Dermis blood vessel endothelial cell (primary cell): ENCODE results near the gene NUDT8. TPM values are rescaled to one million over a fixed set of nuclear protein-coding genes. Genes with fewer than 3 reads are reported as not detected.
"Not testable (repeated sequence)": the region's sequence is repeated elsewhere in the genome, so short reads cannot be mapped to it uniquely, and the experiment has no call there.

ENCODE experiments used
- DNase-seq: peaks from one replicate; pipeline ENCODE4 v3.0.0; 2010
- total RNA-seq: library from RNA; depleted of rRNA; stranded (reverse); fragments of >200 nt; gene quantifications from 2 replicates; pipeline ENCODE4 v1.2.3, GENCODE V29; 2014

The NUDT8 gene, protein sequence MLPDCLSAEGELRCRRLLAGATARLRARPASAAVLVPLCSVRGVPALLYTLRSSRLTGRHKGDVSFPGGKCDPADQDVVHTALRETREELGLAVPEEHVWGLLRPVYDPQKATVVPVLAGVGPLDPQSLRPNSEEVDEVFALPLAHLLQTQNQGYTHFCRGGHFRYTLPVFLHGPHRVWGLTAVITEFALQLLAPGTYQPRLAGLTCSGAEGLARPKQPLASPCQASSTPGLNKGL
- total RNA-seq, result 10.7 and 13.0 TPM in 2 replicates

DNA sequence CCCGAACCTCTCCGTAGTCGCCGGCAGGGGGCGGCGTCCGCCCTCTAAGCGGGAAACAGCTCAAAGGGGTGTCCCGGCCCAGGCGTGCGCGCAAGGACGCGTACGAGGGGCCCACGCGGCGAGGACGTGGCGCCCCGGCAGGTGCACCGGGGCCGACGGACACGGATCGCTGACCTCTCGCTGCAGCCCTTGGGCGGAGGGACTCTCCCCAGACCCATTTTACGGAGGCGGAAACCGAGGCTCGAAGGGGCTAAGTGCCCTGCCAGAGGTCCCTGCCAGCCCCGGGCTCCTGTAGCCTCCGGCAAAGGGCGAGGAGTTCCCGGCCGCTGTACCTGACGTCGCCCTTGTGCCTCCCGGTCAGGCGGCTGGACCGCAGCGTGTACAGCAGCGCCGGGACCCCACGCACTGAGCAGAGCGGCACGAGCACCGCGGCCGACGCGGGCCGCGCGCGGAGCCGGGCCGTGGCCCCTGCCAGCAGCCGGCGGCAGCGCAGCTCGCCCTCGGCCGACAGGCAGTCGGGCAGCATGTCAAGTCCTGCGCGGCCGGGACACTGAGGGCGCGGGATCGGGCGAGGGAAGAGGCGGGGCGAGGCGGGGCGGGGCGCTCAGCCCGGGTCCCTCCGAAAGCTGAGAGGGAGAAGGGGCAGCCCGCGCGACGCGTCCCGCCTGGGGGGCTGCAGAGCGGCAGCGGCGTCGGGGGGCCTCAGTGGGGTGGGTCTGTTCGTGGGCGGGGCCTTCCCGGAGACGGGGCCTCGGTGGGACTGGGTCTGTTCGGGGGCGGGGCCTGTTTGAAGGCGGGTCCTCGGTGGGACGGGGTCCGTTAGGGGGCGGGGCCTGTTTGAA, at the start of gene NUDT8:
NUDT8 (minus strand) TSS at position 552 of the 842 bp plus-strand sequence; CDS start at position 526, 26 bp downstream.
- peak; percentile 86 for DNase-seq

DNA sequence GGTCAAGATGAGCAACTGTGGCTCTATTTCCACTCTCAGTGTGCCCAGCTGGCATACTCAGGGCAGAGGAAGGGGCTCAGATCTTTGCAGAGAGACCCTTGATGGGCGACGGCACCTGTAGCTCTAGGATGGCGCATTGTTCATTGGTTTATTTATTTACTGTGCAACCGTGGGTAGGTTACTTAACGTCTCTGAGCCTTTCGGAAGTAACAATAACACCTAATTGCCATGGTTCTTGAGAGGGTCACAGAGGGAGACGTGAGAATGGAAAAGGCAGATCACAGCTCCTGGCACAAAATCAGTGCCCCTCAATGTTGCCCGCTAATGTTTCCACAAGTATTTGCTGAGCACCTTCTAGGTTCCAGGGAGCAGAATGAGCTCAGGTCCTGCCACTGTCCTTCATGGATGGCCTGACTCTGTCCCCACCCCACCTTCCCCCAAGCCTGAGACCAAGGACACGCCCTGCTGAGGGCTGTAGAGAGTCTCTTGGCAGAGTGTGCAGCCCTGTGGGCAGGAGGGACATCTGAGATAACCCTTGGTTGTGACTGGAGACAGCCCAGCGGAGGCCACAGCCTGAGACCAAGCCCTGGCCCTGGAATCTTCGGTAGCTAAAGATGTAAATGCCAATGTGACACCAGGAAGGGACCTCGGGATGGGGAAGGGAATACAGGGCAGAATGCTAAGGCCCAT, 45.5 kb upstream of the NUDT8 start:
- no peak for DNase-seq

DNA sequence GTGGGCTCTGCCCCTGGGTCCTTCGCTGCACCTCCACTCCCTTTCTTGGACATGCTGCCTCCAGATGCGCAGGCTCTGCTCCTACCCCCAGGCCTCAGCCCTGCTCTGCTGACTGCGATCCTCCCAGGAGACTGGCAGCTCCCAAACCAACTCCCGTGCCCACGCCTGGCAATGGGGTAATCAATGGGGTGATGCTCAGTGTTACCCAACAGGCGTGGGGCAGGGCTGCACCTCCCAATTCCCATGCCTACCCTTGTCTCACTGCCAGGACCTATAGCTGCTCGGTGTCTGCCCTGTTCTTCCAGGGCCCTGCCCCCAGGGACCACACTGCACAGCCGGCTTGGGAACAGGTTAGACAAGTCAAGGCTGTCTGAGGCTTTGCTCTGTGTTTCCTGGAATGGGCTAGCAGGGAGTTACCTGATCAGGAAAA, 44.7 kb upstream of the NUDT8 start, which contains the start of gene ALDH3B2:
ALDH3B2 (minus strand) TSS at position 182 of the 430 bp plus-strand sequence. CDS start 7,688 bp downstream, outside the sequence.
- no peak for DNase-seq

DNA sequence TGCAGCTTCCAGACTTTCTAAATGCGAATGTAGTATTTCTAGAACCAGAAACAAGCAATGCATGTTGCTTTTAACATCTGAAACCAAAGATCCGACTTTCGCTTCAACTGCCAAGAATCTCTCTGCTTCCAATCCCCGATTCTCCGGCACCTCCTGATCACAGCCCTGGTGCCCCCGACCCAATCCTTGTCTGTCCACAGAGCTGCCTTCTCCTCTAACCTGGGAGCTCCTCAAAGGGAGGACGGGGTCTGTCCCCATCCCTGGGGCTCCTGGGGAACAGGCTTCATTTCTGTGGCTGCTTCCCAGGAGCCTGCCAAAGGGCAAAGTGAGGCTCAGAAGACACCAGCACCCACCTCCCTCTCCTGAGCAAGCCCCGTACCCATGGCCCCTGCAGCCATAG, 44.2 kb upstream of the NUDT8 start:
- DNase-seq, result no peak

DNA sequence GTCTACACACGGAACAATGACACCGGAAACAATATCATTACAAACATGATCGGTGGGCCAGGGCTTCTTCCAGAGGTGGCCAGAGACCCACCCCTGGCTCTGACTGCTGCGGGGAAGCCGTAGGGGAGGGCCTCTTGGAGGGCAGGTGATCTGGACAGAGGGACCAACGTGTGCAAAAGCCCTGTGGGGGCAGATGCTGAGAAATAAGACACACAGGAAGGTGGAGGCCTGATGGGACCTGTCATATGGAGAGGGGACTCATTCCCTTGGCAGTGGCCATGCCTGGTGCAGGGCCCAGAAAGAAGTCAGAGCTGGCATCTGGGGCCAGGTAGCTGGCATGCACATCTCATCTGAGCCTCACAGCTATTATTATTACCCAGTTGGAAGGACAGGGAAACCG, 43.6 kb upstream of the NUDT8 start:
- no peak for DNase-seq

DNA sequence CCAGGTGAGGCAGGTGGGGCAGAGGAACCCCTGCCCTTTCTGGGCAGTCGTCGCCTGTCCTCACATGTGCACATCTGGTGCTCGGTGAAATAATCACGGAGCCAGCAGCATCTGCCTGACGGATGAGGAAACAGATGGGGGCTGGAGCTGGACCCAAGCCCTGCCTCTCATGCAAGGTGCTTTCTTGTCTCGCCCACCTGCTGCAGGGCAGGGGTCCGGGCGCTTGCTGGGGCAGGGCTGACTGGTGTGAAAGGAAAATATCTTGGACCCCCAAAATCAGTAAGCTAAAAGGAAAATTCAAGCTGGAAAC, 41.4 kb upstream of the NUDT8 start:
- no peak for DNase-seq

DNA sequence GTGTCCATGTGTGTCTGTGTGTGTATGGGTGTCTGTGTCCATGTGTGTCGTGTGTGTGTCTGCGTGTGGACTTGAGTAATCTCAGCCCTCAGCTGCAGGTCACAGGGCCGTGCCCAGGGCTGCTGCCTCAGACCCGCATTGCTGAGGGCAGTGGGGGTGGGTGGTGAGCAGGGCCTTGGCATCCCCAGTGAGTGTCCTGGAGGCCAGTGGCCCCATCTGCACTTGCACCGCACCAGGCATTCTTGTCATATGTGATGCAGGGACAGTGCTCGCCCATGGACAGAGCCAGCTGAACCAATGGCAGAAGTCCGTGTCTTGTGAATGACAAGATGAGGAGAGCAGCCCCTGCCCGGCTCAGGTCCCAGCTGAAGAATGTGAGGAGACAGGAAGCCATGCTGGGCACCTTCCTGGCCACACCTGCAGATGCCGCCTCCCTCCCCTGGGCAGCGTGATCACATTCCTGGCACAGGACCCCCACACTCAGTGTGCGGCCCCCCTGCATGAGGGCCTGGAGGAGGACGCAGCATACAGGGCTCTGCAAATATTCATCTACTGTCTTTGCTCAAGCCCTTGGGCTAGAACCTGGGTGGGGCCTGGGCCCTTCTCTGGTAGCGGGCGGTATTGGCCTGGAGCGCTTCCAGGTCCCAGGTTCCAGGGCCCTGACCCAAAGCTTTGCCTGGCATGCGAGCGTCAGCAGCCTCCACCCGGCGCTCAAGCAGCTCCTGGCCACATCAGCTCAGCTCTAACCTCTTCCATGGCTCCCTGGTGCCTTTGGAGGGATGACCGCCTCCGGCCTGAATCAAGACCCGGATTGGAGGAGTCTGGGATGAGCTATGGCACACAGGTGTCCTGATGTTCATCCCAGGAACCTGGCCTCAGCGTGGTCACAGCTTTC, 40.8 kb upstream of the NUDT8 start:
- DNase-seq, result no peak

DNA sequence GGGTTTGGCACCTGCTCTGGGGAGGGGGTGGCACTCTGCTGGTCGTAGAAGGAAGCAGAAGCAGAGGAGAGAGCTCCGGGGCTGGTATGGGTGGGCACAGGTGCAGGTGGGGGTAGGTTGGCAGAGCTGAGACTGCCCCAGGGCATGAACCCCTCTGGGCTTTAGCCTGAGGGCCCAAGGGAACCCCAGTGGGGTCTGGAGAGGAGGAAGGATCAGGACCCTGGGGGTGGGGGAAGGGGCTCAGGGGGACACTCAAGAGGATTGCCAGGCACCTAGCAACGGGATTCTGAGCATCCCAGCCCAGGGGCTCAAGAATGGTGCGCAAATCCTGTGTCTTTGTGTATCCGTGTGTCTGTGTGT, 38.4 kb upstream of the NUDT8 start:
- DNase-seq, result no peak

DNA sequence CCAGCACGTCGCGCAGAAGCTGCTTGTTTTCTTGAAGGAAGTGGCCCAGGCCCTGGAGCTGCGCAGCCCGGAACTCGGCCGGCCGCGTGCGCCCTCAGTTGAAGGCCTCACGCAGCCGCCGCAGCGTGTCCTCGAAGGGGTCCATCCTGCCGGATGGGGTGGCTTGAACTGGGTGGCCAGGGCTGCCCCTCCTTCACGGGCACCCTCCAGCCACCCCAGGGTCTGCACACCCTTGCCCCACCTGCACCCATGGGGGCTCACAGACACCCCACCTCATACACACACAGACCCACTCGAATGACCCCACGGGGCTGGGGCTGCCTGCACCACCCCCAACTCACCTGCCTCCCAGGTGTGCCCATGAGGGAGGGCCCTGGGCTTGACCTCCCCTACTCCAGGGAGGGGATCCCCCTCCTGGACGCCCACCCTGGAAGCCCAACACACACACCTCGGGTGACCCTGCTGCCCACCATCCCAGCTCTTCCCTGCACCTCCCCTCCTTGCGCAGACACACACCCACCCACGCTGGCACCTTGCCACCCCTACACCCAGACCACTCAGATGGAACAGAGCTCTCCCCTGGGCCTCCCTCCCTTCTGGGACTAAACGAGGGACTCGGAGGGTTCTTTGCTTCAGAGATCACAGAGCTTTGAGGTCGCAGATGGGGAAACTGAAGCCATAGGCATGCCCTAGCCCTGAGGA, 37.9 kb upstream of the NUDT8 start:
- no peak for DNase-seq

DNA sequence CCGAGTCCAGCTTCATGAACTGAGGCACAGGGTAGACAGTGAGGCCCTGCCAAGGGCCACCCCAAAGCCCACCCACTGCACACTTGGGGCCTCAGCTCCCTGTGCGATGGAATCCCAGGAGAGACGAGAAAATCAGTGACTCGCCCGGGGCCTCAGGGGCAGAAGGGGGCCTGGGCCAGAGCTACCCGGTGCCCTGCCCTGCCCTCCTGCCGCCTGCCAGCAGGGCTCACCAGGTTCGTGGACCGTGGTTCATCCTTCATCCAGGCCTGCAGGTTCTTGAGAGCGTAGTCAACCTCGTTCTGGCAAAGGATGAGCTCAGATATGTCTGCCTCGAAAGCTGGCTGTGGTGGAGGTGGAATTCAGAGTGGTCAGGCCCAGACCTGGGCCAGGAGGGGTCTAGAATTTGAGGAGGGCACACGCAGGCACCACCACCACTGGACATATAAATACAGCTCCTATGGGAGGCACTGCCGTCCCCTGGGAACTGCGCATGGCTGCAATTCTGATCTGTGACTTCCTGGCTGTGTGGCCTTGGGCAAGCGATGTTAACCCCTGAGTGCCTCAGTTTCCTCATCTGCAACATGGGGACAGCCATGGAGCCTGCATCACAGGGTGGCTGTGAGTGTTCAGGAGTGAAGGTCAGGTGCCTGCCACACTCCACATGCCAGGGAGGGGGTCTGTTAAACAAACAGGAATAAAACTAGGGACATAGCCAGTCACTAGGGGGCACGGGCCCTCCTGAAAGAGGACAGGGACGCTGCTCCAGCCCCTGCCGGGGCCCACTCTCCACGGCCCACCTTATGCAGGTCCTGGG, 37.1 kb upstream of the NUDT8 start:
- DNase-seq, result no peak

DNA sequence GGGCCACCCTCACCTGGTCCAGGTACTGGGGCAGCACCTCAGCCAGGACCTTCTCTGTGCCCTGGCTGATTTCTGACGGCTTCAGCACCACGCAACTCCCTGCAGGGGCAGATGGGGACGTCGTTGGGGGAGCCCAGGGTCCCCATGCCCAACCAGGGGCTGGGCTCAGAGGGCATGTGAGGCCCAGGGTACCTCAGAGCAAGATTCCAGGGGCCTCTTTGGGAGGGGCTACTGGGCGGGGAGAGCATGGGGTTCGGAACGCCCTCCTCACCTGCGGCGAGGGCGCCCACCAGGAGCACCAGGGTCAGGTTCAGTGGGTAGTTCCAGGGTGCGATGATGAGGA, 36.5 kb upstream of the NUDT8 start:
- no peak for DNase-seq

DNA sequence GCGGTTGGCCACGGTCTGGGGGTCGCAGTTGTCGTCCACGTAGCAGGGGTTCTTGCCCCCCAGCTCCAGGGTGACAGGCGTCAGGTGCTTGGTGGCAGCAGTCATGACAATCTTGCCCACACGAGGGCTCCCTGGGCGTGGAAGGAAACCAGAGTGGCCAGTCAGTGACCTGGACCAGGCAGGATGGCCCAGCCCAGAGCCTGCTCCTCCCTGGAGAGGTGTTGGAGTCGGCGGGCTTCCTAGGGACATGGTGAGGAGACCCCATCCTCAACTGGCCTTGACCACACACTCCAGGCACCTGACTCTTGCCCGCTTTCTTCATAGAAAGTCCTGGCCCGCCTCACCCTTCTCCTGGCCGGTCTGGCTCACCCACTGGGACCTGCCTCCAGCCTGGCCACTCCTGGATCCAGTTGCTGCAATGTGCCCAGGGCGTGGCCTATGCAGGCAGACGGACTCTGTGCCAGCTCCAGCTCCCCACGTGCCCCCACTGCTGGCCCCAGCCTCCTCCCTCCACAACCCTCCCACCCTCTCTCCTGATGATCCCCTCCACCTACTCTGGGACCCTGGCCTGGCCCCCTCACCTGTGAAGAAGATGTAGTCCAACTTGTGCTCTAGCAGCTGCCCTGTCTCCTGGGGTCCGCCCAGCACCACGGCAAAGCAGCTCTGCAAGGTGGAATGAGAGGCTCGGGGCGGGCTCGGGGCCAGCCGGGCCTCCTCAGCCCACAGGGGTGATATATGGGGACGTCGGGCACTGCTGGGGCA, 36.0 kb upstream of the NUDT8 start:
- DNase-seq, result peak; percentile 33

DNA sequence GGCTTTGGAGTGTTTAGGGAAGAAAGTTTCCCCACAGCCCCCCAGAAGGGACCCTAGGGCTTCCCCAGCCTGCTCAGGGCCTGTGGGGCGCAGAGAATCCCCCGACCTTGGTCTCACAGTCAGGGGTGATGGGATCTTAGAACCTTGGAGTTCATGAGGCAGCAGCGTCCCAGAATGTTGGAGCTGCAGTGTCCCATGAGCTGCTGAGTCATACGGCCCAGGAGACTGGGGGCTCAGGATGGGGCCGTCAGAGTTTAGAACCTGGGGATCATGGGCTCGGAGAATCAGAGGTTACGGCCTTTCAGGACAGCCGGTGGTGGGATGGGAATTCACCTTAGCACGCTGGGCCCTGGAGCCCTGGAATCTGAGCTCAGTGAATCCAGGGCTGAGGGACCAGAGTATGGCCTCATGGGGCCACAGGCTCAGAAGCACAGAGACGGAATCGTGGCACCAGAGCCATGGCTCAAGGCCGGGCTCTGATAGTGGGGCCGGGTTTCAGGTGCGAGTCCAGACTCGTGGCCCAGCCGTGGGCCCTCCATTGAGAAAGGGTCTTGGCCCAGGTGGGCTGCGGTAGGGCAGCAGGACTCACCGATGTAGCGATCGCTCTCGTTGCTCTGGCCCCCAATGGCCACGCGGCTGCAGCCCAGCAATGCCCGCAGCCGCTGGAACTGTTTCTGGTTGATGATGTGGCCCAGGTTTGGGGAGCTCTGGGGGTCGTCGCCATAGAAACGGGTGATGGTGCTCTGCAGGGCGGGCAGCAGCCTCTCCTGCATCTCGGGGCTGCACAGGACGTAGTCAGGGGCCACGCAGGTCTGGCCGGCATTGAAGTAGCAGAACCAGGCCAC, 35.2 kb upstream of the NUDT8 start:
- no peak for DNase-seq

DNA sequence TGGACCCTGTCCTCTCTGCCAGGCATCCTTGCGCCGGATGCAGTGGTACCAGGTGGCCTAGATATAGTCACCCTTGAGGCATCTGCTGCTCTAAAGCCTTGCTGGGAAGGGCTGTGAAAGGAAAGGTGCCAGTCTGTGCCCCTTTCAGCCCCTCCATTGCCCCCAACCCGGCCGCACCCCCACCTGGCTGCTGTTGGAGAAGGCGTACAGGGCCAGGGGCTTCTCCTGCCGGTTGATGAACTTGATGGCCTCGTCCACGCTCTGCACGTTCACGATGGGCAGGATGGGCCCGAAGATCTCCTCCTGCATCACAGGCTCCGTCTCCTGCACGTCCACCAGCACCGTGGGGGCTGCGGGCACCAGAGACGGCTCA, 34.5 kb upstream of the NUDT8 start:
- no peak for DNase-seq

DNA sequence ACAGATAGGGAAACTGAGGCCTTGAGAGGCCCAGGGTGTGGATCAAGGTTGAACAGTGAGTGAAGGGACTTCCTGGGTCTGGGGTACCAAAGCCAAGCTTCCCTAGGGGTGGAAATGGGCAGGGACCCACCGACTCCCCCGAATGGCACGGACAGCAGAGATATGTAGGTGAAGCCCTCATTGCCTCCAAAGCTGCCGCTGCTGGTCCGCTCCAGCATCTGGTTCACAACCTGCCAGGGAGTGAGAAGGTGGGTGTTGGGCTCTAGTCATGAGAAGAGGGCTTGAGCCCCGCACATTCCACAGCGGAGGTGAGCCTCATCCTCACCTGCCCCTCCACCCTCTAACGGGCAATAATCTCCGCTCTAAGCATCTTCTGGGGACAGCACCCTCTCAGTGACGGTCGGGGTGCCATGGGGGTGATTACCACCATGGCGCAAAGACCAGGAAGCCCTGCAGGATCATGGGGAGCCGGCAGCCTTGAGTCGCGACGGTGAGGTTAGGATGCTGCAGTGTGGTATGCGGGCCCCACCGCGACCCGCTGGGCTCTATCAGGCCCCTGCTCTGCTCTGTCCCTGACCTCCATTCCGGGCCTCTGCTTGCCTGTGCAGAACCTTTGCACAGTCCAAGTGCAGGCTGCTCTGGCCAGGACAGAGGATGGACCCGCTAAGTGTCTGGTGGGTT, 33.9 kb upstream of the NUDT8 start:
- no peak for DNase-seq

DNA sequence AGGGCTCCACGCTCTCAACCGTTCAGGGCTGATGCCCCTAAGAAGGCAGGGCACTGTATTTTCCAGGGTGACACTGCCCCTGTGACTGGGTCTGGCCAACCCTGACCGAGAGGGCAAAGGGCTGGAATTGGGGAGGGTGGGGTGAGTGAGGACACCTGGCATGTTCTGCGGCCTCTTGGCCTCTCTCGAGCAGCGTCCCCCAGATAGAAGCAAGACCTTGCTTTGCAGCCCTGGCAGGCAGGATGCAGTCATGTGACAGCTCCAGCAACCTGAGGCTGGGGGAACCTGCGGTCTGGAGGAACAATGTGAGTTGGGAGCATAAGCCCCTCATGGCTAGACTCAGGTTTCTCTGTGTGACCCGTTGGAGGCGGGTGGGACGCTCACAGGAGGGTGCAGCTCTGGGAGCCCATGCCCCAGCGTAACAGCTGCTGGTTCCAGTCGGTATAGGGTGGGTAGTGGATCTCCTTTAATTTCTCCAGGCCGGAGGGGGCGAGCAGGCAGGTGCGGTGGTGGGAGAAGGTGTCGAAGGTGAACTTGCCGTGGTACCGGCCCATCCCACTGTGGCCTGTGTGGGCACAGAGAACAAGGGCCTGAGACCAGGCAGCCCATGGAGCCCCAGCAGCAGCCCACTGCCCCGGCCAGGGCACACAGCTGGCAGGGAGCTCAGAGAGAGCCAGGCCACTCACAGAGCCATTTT, 33.2 kb upstream of the NUDT8 start:
- no peak for DNase-seq

DNA sequence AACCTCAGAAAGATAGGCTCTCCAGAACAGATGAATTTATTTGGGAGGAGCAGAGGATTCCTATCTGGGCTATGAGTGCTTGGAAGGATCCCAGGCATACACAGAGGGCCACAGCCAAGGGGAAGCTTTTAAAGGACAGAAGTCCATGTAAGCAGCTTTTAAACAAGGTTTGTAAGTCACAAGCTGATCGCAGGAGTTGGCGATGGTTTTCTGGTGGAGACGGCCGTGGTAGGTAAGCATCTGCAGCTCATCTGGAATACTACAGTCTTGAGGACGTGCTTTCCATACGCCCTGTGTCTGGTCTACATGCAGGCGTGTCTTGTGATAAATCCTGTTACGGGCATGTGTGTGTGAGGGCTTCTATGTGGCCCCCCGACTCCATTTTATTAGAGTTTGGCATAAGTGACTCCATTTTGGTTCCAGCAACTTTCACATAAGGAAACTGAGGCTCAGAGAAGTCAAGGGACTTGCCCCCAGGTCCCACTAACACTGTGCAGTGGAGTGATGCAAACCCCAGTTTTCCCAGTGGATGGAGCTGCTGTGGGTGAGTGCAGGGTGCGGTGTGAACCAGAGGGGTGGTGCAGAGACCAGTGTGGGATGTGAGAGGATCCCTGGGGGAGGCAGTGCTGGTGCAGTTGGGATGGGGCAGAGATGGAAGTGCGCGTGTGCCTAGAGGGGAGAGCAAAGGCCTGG, 32.6 kb upstream of the NUDT8 start:
- no peak for DNase-seq

DNA sequence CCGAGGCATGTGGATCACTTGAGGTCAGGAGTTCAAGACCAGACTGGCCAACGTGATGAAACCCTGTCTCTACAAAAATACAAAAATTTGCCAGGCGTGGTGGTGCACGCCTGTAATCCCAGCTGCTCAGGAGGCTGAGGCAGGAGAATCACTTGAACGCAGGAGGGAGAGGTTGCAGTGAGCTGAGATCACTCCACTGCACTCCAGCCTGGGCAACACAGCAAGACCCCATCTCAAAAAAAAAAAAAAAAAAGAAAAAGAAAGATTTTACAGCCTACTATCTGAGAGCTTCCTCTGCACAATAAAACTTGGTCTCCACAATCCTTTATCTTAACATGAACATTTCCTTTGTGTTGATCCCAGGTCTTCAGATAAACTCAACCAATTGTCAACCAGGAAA, 31.0 kb upstream of the NUDT8 start:
- DNase-seq, result not testable (repeated sequence)
